HFFc6 (cell line): Measurements from ENCODE around the gene NECAB3. TPM values are rescaled to one million over a fixed set of nuclear protein-coding genes. Genes with fewer than 3 reads are reported as not detected.

Source experiments
- DNase-seq: peaks from one replicate; pipeline ENCODE4 v3.0.0-alpha.2; 2018
- H3K27ac Mint-ChIP-seq: 2 replicates; pipeline ENCODE4 v1.8.0; 2020; ENCODE audit warnings: mild to moderate bottlenecking, mixed read lengths
- H3K27me3 Mint-ChIP-seq: 2 replicates; pipeline ENCODE4 v1.8.0; 2021; ENCODE audit warnings: mild to moderate bottlenecking, moderate library complexity, mixed read lengths; ENCODE audit not compliant: insufficient read depth
- H3K36me3 Mint-ChIP-seq: 2 replicates; pipeline ENCODE4 v1.8.0; 2021; ENCODE audit warnings: low read depth, mixed read lengths
- H3K4me1 Mint-ChIP-seq: 2 replicates; pipeline ENCODE4 v1.8.0; 2020; ENCODE audit warnings: low read depth, mixed read lengths
- H3K4me3 Mint-ChIP-seq: 2 replicates; pipeline ENCODE4 v1.8.0; 2020; ENCODE audit warnings: mild to moderate bottlenecking, moderate library complexity, mixed read lengths
- H3K9me3 Mint-ChIP-seq: 2 replicates; pipeline ENCODE4 v1.8.0; 2020; ENCODE audit warnings: mild to moderate bottlenecking, mixed read lengths
- long read RNA-seq: library from polyadenylated mRNA; unstranded; transcript quantifications from one replicate; pipeline ENCODE4 v2.0.0, GENCODE V29; 2019
- total RNA-seq, 6 experiments: library from RNA; stranded (reverse); fragmentation: NEBNext Ultra II Directional; extraction: Animal tissue kit (Norgen Biotek cat#: 25700); gene quantifications; 2 replicates in 1 of 6; 3 replicates in 5 of 6; pipeline ENCODE4 v1.2.3, GENCODE V29; 2021
- TF ChIP-seq, protein P1 (sequence below): fragments of 200-600 bp; sonication (generic); IDR thresholded peaks from 2 replicates; pipeline ENCODE4 v1.5.0; 2021; ENCODE audit warnings: antibody characterized with exemption, mild to moderate bottlenecking

Gene NECAB3, protein sequence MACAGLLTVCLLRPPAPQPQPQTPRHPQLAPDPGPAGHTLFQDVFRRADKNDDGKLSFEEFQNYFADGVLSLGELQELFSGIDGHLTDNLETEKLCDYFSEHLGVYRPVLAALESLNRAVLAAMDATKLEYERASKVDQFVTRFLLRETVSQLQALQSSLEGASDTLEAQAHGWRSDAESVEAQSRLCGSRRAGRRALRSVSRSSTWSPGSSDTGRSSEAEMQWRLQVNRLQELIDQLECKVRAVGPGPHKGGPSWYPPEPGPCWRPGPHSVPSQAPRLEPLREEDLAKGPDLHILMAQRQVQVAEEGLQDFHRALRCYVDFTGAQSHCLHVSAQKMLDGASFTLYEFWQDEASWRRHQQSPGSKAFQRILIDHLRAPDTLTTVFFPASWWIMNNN
- 10 to 100 TPM; 24.9 to 30.0 (median 27.0) TPM for total RNA-seq
- long read RNA-seq, transcript NECAB3-202 (13 exons, 1,942 nt): major isoform, 5 of 12 reads
- long read RNA-seq, partial matches to known transcripts: 1 of 12 reads
- long read RNA-seq, other reads (novel, unspliced or antisense): 5 of 12 reads

DNA sequence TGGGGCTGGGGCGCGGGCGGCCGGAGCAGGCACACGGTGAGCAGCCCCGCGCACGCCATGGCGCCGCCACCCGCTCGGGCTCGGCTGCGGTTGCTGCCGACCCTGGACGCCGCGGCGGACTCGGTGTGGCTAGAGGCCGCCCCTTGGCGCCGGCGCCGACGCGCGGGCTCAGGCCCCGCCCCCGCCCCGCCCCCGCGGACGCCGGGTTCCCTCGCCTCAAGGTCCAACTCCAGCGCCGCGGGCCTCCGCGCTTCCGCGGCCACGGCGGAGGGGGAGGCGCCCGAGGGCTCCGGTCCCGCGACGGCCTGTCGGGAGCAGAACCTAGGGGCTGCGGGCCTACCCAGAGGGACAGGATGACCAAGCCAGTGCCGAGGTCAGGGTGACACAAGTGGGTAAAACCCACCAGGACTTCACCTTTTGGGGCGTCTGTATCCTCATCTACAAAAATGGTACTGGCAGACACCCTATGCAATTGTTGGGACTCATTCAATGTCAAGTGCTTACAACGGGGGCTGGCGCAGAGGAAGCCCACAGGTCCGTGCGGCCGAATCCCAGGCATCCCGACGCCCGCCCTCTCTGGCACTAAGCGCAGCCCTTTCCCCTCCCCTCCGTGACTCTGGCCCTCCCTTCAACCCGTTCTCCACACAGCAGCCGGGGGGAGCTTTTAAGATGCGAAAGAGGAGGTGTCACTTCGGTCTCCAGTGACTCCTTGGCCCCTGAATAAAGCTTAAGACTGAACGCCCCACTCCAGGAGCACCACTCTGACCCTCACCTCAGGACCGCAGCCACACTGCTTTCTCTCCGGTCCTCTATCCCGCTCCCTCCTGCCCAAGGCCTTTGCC lies at the start of gene NECAB3:
Gene NECAB3 (minus strand): TSS at position 135 of the 842 bp plus-strand sequence. CDS start 76 bp downstream, at position 59.
- Mint-ChIP-seq H3K4me3 (peak within 1 kb of the TSS; percentile 95), H3K27ac (peak within 1 kb of the TSS; percentile 85)

DNA sequence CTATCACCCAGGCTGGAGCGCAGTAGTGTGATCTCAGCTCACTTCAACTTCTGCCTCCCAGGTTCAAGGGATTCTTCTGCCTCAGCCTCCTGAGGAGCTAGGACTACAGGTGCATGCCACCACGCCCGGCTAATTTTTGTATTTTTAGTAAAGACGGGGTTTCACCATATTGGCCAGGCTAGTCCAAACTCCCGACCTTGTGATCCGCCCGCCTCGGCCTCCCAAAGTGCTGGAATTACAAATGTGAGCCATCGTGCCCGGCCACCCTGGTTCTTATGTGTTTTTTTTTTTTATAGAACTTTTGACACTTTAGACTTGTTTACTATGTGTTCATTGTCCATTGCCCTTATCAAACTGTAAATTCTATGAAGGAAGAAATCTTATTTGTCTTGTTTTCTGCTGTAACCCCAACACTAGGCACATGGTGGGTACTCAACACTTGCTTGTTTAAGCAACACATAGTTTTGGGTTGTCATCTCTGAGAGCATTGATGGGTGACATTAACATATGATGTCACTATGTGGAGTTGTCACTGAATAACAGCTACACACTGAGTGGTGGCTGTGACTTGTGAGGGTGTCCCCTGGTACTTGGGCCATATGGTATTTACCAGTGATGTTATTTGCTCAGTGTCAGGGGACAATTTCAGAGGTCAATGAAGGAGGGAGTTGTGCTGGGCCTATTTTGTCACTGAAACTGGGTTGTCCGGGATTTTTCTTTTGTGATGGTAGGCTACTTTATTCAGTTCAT lies 47.3 kb upstream of the NECAB3 start:
- Mint-ChIP-seq H3K9me3 (peaks cover 4% of the 10 kb centered on the region; the same call in 1 of the 2 replicates), H3K4me3 (no peak overlapping the region), H3K4me1 (peaks cover 18% of the 10 kb centered on the region), H3K27me3 (peaks cover 4% of the 10 kb centered on the region), H3K36me3 (peaks cover 8% of the 10 kb centered on the region), H3K27ac (no peak overlapping the region)
- TF ChIP-seq, protein P1, sequence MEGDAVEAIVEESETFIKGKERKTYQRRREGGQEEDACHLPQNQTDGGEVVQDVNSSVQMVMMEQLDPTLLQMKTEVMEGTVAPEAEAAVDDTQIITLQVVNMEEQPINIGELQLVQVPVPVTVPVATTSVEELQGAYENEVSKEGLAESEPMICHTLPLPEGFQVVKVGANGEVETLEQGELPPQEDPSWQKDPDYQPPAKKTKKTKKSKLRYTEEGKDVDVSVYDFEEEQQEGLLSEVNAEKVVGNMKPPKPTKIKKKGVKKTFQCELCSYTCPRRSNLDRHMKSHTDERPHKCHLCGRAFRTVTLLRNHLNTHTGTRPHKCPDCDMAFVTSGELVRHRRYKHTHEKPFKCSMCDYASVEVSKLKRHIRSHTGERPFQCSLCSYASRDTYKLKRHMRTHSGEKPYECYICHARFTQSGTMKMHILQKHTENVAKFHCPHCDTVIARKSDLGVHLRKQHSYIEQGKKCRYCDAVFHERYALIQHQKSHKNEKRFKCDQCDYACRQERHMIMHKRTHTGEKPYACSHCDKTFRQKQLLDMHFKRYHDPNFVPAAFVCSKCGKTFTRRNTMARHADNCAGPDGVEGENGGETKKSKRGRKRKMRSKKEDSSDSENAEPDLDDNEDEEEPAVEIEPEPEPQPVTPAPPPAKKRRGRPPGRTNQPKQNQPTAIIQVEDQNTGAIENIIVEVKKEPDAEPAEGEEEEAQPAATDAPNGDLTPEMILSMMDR: no peak
- no peak for DNase-seq

More for the DNA sequence above, at the start of gene NECAB3:
- 0 out of 2 replicates have a peak, but pooled peaks cover 4% of the 10 kb centered on the region for H3K36me3 Mint-ChIP-seq
- TF ChIP-seq, protein P1: no peak
- H3K4me1 Mint-ChIP-seq: peaks cover 56% of the 10 kb centered on the region
- peaks cover 2% of the 10 kb centered on the region; the same call in 1 of the 2 replicates for H3K27me3 Mint-ChIP-seq
- no peaks in the 10 kb centered on the region for H3K9me3 Mint-ChIP-seq
- peak; percentile 51 for DNase-seq

DNA sequence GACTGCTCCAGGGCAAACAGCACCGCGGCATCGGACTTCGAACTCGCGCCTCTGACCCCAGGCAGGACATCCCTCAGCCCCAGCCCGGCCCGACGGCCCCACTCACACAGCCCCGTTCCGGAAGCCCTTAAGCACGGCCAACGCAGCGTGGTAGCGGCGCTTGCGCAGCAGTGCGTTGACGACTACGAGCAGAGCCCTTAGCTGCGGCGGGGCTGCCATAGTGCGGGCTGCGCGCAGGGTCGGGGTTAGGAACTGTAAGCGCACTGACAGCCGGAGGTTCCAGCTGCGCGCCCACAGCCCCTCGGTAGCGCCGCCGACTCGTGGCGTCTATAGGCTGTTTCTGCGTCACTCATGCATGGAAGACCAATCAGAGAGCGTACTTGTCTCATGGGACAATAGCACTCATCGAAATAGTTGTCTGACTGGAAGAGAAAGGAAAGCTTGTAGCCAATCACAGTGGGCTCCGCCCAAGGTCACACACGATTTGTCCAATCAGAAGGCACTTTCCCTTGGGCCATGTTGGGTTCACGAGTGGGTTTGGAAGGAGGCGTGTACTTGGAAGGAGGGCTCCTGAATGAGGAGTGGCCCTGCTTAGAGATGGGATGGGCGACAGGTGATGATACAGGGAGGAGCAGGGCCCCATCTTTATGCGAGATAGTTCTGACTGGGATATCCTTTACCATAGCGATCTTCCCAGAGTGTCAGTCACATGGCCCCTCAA lies 45.9 kb upstream of the NECAB3 start, which contains the start of gene PXMP4:
Gene PXMP4 (minus strand): TSS at position 322 of the 721 bp plus-strand sequence. CDS start 103 bp downstream, at position 219.
- H3K4me3 Mint-ChIP-seq: peak within 1 kb of the TSS; percentile 96
- peaks cover 18% of the 10 kb centered on the region for H3K4me1 Mint-ChIP-seq
- H3K9me3 Mint-ChIP-seq: peaks cover 4% of the 10 kb centered on the region; the same call in 1 of the 2 replicates
- TF ChIP-seq, protein P1: 0 out of 2 replicates have a peak, but pooled peaks have one; percentile 10
- H3K27me3 Mint-ChIP-seq: peaks cover 4% of the 10 kb centered on the region
- peak within 1 kb of the TSS; percentile 85 for H3K27ac Mint-ChIP-seq
- DNase-seq: peak; percentile 97
- peaks cover 8% of the 10 kb centered on the region for H3K36me3 Mint-ChIP-seq

DNA sequence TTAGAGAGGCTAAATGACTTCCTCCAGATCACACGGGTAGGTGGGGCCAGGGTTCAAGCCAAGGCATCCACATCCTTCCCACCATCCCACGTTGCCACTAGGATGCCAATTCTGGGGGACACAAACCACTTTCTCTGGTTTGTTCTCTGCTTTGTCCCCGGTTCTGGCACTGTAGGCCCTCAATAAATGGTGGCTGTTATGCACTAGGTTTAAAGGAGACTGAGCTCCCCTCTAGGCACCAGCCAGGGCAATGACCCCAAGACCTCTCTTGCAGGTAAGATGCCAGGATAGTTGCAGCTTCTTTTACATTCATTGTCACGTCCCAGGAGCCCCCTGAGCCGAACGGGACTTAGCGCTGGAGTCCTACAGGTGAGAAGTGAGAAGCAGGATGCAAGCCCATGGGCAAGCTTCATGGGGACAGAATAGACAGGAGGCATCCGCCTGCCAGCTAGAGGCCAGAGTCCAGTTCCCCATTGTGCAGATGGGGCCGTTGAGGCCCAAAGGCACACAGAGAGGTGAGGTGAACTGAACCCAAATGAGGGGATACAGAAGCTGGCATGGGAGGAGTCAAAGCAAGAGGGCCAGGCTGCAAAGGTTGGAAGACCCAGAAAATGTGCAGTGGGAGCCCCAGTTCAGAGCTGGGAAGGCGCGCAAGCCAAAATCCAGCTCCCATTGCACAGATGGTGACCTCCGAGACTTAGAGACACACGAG lies 45.2 kb upstream of the NECAB3 start:
- H3K27me3 Mint-ChIP-seq: peaks cover 4% of the 10 kb centered on the region
- TF ChIP-seq, protein P1: no peak
- H3K27ac Mint-ChIP-seq: peak overlapping the region; percentile 85
- peaks cover 8% of the 10 kb centered on the region for H3K36me3 Mint-ChIP-seq
- DNase-seq: no peak
- peaks cover 18% of the 10 kb centered on the region for H3K4me1 Mint-ChIP-seq
- H3K4me3 Mint-ChIP-seq: peak overlapping the region; percentile 96
- H3K9me3 Mint-ChIP-seq: peaks cover 4% of the 10 kb centered on the region; the same call in 1 of the 2 replicates
